H9 (cell line): Measurements from ENCODE around the gene GALNT2. TPM values are rescaled to one million over a fixed set of nuclear protein-coding genes. Genes with fewer than 3 reads are reported as not detected.

ENCODE experiments used
- DNase-seq: peaks from one replicate; pipeline ENCODE4 v3.0.0-alpha.2; 2017
- H2AFZ ChIP-seq: one replicate; pipeline ENCODE4 v1.6.1; 2013; ENCODE audit warnings: mild to moderate bottlenecking, low read length, control low read depth, moderate library complexity
- H2AK5ac ChIP-seq: 2 replicates; pipeline ENCODE4 v1.6.1; 2013; ENCODE audit warnings: low read length, control low read depth, mixed read lengths; ENCODE audit not compliant: insufficient read length
- H2BK120ac ChIP-seq: one replicate; pipeline ENCODE4 v1.6.1; 2013; ENCODE audit warnings: low read depth, mild to moderate bottlenecking, low read length, control low read depth, inconsistent platforms; ENCODE audit not compliant: poor library complexity, severe bottlenecking
- H2BK12ac ChIP-seq: 2 replicates; pipeline ENCODE4 v1.6.1; 2013; ENCODE audit warnings: low read length, control low read depth, mixed read lengths, low read depth; ENCODE audit not compliant: insufficient read length
- H2BK15ac ChIP-seq: 2 replicates; pipeline ENCODE4 v1.6.1; 2013; ENCODE audit warnings: low read depth, low read length, control low read depth
- H2BK20ac ChIP-seq: one replicate; pipeline ENCODE4 v1.6.1; 2013; ENCODE audit warnings: low read depth, mild to moderate bottlenecking, low read length, control low read depth, inconsistent platforms; ENCODE audit not compliant: poor library complexity, severe bottlenecking
- H2BK5ac ChIP-seq: 2 replicates; pipeline ENCODE4 v1.6.1; 2013; ENCODE audit warnings: low read length, control low read depth, mixed read lengths; ENCODE audit not compliant: insufficient read length
- H3K14ac ChIP-seq: 2 replicates; pipeline ENCODE4 v1.6.1; 2013; ENCODE audit warnings: low read length, control low read depth; ENCODE audit not compliant: insufficient read depth
- H3K18ac ChIP-seq: 2 replicates; pipeline ENCODE4 v1.6.1; 2013; ENCODE audit warnings: low read depth, mild to moderate bottlenecking, mixed read lengths, low read length, control low read depth; ENCODE audit not compliant: insufficient read length
- H3K23ac ChIP-seq: 2 replicates; pipeline ENCODE4 v1.6.1; 2013; ENCODE audit warnings: low read length, control low read depth, mixed read lengths, low read depth; ENCODE audit not compliant: insufficient read length
- H3K23me2 ChIP-seq: 2 replicates; pipeline ENCODE4 v1.6.1; 2013; ENCODE audit warnings: low read depth, mild to moderate bottlenecking, mixed read lengths, low read length, control low read depth; ENCODE audit not compliant: insufficient read length, poor library complexity, severe bottlenecking
- H3K27ac ChIP-seq: 2 replicates; pipeline ENCODE4 v1.5.1; 2013; ENCODE audit warnings: low read length, control low read depth, mixed read lengths, low read depth; ENCODE audit not compliant: insufficient read length
- H3K27me3 ChIP-seq: 2 replicates; pipeline ENCODE4 v1.6.1; 2013; ENCODE audit warnings: low read length, control low read depth, inconsistent platforms; ENCODE audit not compliant: insufficient read depth
- H3K4ac ChIP-seq: 2 replicates; pipeline ENCODE4 v1.6.1; 2013; ENCODE audit warnings: low read depth, mild to moderate bottlenecking, control low read depth, inconsistent platforms, low read length, moderate library complexity
- H3K4me1 ChIP-seq: 2 replicates; pipeline ENCODE4 v1.6.1; 2013; ENCODE audit warnings: low read length, control low read depth, inconsistent platforms; ENCODE audit not compliant: insufficient read depth
- H3K4me2 ChIP-seq: 2 replicates; pipeline ENCODE4 v1.6.1; 2013; ENCODE audit warnings: low read length, control low read depth, mixed read lengths; ENCODE audit not compliant: insufficient read length, insufficient read depth
- H3K56ac ChIP-seq: 2 replicates; pipeline ENCODE4 v1.6.1; 2013; ENCODE audit warnings: low read depth, mild to moderate bottlenecking, mixed read lengths, low read length, control low read depth; ENCODE audit not compliant: insufficient read length
- H3K79me1 ChIP-seq: 2 replicates; pipeline ENCODE4 v1.6.1; 2013; ENCODE audit warnings: low read depth, mild to moderate bottlenecking, moderate library complexity, low read length, control low read depth, inconsistent platforms; ENCODE audit not compliant: insufficient read depth, poor library complexity, severe bottlenecking
- H3K79me2 ChIP-seq: 2 replicates; pipeline ENCODE4 v1.6.1; 2013; ENCODE audit warnings: low read length, control low read depth, inconsistent platforms; ENCODE audit not compliant: insufficient read depth
- H3K9ac ChIP-seq: 2 replicates; pipeline ENCODE4 v1.6.1; 2013; ENCODE audit warnings: low read length, control low read depth, mixed read lengths; ENCODE audit not compliant: insufficient read length; ENCODE audit errors: extremely low read depth
- H3K9me3 ChIP-seq: one replicate; pipeline ENCODE4 v1.6.1; 2013; ENCODE audit warnings: low read depth, low read length, inconsistent platforms; ENCODE audit not compliant: control insufficient read depth
- H3T11ph ChIP-seq: one replicate; pipeline ENCODE4 v1.6.1; 2013; ENCODE audit warnings: mild to moderate bottlenecking, low read length, control low read depth, inconsistent platforms
- H4K20me1 ChIP-seq: one replicate; pipeline ENCODE4 v1.6.1; 2013; ENCODE audit not compliant: control insufficient read depth, insufficient read length, insufficient read depth
- H4K5ac ChIP-seq: 2 replicates; pipeline ENCODE4 v1.6.1; 2013; ENCODE audit warnings: low read depth, mild to moderate bottlenecking, mixed read lengths, low read length, control low read depth; ENCODE audit not compliant: insufficient read length
- H4K8ac ChIP-seq: replicated peaks from 2 replicates; pipeline ENCODE4 v1.6.1; 2013; ENCODE audit warnings: low read length, control low read depth, mixed read lengths, low read depth; ENCODE audit not compliant: insufficient read length
- H4K91ac ChIP-seq: 2 replicates; pipeline ENCODE4 v1.6.1; 2013; ENCODE audit warnings: low read depth, mild to moderate bottlenecking, moderate library complexity, mixed read lengths, low read length, control low read depth; ENCODE audit not compliant: insufficient read length
- H3K27ac Mint-ChIP-seq, 3 experiments: 2 replicates in 2 of 3; 3 replicates in 1 of 3; pipeline ENCODE4 v1.8.0; 2020 to 2021; ENCODE audit warnings: mixed read lengths in 3 of 3, mild to moderate bottlenecking in 1 of 3, moderate library complexity in 1 of 3
- H3K27me3 Mint-ChIP-seq: 2 replicates; pipeline ENCODE4 v1.8.0; 2021; ENCODE audit warnings: low read depth, mild to moderate bottlenecking, moderate library complexity, mixed read lengths
- H3K36me3 Mint-ChIP-seq, 3 experiments: 2 replicates in 2 of 3; 3 replicates in 1 of 3; pipeline ENCODE4 v1.8.0; 2020 to 2021; ENCODE audit warnings: low read depth in 3 of 3, mixed read lengths in 3 of 3; ENCODE audit not compliant: insufficient read depth in 1 of 3
- H3K4me1 Mint-ChIP-seq, 2 experiments: 2 replicates each; pipeline ENCODE4 v1.8.0; 2020; ENCODE audit warnings: mixed read lengths in 2 of 2
- H3K4me3 Mint-ChIP-seq, 2 experiments: 2 replicates in 1 of 2; 3 replicates in 1 of 2; pipeline ENCODE4 v1.8.0; 2020 to 2021; ENCODE audit warnings: mild to moderate bottlenecking in 2 of 2, mixed read lengths in 2 of 2, moderate library complexity in 1 of 2
- H3K9me3 Mint-ChIP-seq, 2 experiments: 2 replicates in 1 of 2; 3 replicates in 1 of 2; pipeline ENCODE4 v1.8.0; 2020; ENCODE audit warnings: mild to moderate bottlenecking in 2 of 2, mixed read lengths in 2 of 2, moderate library complexity in 1 of 2
- WGBS: extraction: QIAGEN DNeasy Blood & Tissue Kit; methylation state at CpG from one replicate; pipeline ENCODE4 v1.1.7; 2013; ENCODE audit warnings: missing lambda C conversion rate, low lambda C conversion rate, mixed read lengths; ENCODE audit not compliant: insufficient read length; ENCODE audit errors: extremely low coverage; 5-methylcytosine and 5-hydroxymethylcytosine counted together
- total RNA-seq: library from RNA; stranded (reverse); gene quantifications from 2 replicates; pipeline ENCODE4 v1.2.1, GENCODE V29; 2021
- TF ChIP-seq, protein P1 (sequence below): fragments of 200-600 bp; sonication (generic); conservative IDR thresholded peaks from 3 replicates; pipeline ENCODE4 v1.8.0; 2021; ENCODE audit warnings: antibody characterized with exemption, mild to moderate bottlenecking

GALNT2 gene
- total RNA-seq, 1 experiment from 2014 or later = 57.6 TPM

GRCh38 chr1:230069796-230070195 lies 2.8 kb downstream of the GALNT2 start:
- H4K20me1 ChIP-seq = no peaks in the 10 kb centered on the region
- Mint-ChIP-seq H3K27ac (no peak overlapping the region), H3K9me3 (no peaks in the 10 kb centered on the region; a peak in 1 of 5 replicates), H3K4me1 (peaks cover 40 to 46% of the 10 kb centered on the region in 2 experiments), H3K4me3 (no peak overlapping the region), H3K27me3 (peaks cover 11% of the 10 kb centered on the region), H3K36me3 (no peaks in the 10 kb centered on the region; a peak in 2 of 7 replicates)
- no peak for DNase-seq
- no peak overlapping the region for H2BK20ac ChIP-seq
- TF ChIP-seq, protein P1, sequence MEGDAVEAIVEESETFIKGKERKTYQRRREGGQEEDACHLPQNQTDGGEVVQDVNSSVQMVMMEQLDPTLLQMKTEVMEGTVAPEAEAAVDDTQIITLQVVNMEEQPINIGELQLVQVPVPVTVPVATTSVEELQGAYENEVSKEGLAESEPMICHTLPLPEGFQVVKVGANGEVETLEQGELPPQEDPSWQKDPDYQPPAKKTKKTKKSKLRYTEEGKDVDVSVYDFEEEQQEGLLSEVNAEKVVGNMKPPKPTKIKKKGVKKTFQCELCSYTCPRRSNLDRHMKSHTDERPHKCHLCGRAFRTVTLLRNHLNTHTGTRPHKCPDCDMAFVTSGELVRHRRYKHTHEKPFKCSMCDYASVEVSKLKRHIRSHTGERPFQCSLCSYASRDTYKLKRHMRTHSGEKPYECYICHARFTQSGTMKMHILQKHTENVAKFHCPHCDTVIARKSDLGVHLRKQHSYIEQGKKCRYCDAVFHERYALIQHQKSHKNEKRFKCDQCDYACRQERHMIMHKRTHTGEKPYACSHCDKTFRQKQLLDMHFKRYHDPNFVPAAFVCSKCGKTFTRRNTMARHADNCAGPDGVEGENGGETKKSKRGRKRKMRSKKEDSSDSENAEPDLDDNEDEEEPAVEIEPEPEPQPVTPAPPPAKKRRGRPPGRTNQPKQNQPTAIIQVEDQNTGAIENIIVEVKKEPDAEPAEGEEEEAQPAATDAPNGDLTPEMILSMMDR = no peak
- H2BK120ac ChIP-seq = no peak overlapping the region
- H3K18ac ChIP-seq = no peak overlapping the region
- H3K23ac ChIP-seq = no peak overlapping the region
- H4K5ac ChIP-seq = no peak overlapping the region
- no peak overlapping the region for H3K4ac ChIP-seq
- H3K4me1 ChIP-seq = peaks cover 6% of the 10 kb centered on the region
- H2BK5ac ChIP-seq = no peak overlapping the region
- H2BK12ac ChIP-seq = no peak overlapping the region
- H4K8ac ChIP-seq = no peak overlapping the region
- H3K14ac ChIP-seq = no peak overlapping the region
- H3K27me3 ChIP-seq = peaks cover 5% of the 10 kb centered on the region; the same call in 1 of the 2 replicates
- H2BK15ac ChIP-seq = no peak overlapping the region
- H3K79me2 ChIP-seq = peaks cover 23% of the 10 kb centered on the region; the same call in 1 of the 2 replicates
- H3K4me2 ChIP-seq = no peak overlapping the region
- no CpG with 5 or more reads among the region's 4 CpGs for WGBS
- H3T11ph ChIP-seq = no peak overlapping the region
- no peak overlapping the region for H2AFZ ChIP-seq
- peaks cover 5% of the 10 kb centered on the region for H3K79me1 ChIP-seq
- H3K9me3 ChIP-seq = no peaks in the 10 kb centered on the region
- no peak overlapping the region for H3K56ac ChIP-seq
- no peak overlapping the region for H3K9ac ChIP-seq
- H3K27ac ChIP-seq = no peak overlapping the region
- H2AK5ac ChIP-seq = no peak overlapping the region
- H3K23me2 ChIP-seq = peaks cover 18% of the 10 kb centered on the region
- H4K91ac ChIP-seq = no peak overlapping the region
